Activated CD4-positive, alpha-beta T cell treated with anti-CD3 and anti-CD28 coated beads, Interleukin-2, amount 10 ng/mL, durations not matched to agents 24 days and 14 days (primary cell): ENCODE data around the gene AP5S1. TPM values are rescaled to one million over a fixed set of nuclear protein-coding genes. Genes with fewer than 3 reads are reported as not detected.
"Not testable (repeated sequence)": the region's sequence is repeated elsewhere in the genome, so short reads cannot be mapped to it uniquely, and the experiment has no call there.

Experiments used
- DNase-seq: peaks from one replicate; pipeline ENCODE4 v3.0.0; 2022
- H3K27ac Mint-ChIP-seq: one replicate; pipeline ENCODE4 v1.8.0; 2022; ENCODE audit warnings: mild to moderate bottlenecking, mixed read lengths
- H3K27me3 Mint-ChIP-seq: one replicate; pipeline ENCODE4 v1.8.0; 2022; ENCODE audit warnings: mixed read lengths
- H3K36me3 Mint-ChIP-seq: one replicate; pipeline ENCODE4 v1.8.0; 2022; ENCODE audit warnings: low read depth, mild to moderate bottlenecking, mixed read lengths
- H3K4me1 Mint-ChIP-seq: one replicate; pipeline ENCODE4 v1.8.0; 2021; ENCODE audit warnings: mixed read lengths
- H3K4me3 Mint-ChIP-seq: one replicate; pipeline ENCODE4 v1.8.0; 2022; ENCODE audit warnings: mild to moderate bottlenecking, moderate library complexity, mixed read lengths
- H3K9me3 Mint-ChIP-seq: one replicate; pipeline ENCODE4 v1.8.0; 2021; ENCODE audit warnings: mixed read lengths
- intact Hi-C: fragments of 100-400 bp; cut with micrococcal nuclease; formaldehyde crosslinking; loops from one replicate; pipeline ENCODE4 v1.15.1; 2023
- total RNA-seq: library from RNA; stranded (reverse); gene quantifications from 2 replicates; pipeline ENCODE4 v1.2.3, GENCODE V29; 2022

Gene AP5S1
- total RNA-seq, 1 donor from 2014 or later = 13.5 TPM

DNA sequence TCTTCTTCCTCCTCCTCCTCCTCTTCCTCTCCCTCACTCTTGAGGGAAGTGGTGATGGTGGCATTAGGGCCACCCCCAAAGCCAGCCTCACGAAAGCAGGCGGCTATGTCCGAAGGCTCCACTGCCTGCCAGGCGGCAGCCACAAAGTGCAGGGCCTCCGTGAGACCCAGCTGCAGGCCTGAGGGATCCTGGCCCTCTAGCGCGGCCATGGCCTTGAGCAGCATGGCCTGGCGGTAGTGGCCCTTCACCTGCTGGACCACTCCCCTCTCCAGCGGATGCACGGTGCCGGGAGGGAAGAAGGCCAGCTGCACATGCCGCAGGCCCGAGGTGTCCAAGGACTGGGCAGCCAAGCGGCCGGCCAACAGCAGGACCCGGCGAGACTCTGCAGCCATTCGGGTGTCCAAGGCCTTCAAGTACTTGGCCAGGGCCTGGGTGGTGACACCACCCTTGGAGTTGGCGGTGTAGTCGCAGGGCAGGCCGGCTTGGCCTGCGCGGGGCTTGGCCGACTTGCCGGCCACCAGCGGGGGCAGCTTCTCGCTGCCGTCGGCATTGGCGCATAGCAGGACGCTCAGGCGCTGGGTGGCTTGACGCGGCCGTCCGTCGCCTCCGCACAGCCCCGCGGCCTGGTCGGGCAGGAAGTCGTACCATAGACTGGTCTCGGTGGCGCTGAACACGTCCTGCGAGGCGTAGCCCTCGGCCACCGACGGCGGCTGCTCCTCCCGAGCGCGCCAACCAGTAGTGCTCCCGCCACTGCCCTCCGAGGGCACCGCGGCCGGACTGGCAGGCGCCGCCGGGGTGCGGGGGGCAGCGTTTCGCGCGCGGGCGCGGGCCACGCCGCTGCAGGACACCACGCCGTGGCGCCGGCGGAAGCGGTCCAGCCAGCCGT lies 34.9 kb upstream of the AP5S1 start:
- Mint-ChIP-seq H3K4me1 (peaks cover 44% of the 10 kb centered on the region), H3K27me3 (peaks cover 6% of the 10 kb centered on the region), H3K9me3 (no peaks in the 10 kb centered on the region), H3K36me3 (peaks cover 17% of the 10 kb centered on the region), H3K4me3 (peak overlapping the region; percentile 87), H3K27ac (peak overlapping the region; percentile 66)
- intact Hi-C loops = loop anchor here (1.0 to 2.0 kb wide), 3 partner anchors 35 to 300 kb away; partner anchors contain the start of genes AP5S1 and PANK2
- no peak for DNase-seq

DNA sequence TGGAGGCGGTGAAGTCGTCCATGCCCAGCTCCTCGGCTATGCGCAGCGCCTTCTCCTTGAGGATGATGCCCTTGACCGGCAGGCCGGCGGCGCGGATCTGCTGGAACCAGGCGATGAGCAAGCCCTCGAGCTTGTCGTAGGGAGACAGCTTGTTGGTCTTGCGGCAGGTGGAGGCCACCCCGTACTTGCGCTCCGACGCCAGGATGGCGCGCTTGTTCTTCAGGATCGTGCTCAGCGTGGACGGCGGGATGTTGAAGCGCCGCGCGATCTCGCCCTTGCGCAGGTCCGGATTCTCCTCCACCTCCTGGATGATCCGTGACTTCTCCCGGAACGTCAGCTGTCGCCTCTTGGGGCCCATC lies 34.2 kb upstream of the AP5S1 start:
- no peaks in the 10 kb centered on the region for H3K9me3 Mint-ChIP-seq
- H3K36me3 Mint-ChIP-seq = peaks cover 17% of the 10 kb centered on the region
- peak overlapping the region; percentile 87 for H3K4me3 Mint-ChIP-seq
- peak; percentile 83 for DNase-seq
- intact Hi-C loops = loop anchor here (1.0 to 2.0 kb wide), 3 partner anchors 34 to 299 kb away; partner anchors contain the start of genes AP5S1 and PANK2
- peaks cover 1% of the 10 kb centered on the region for H3K27me3 Mint-ChIP-seq
- peak overlapping the region; percentile 79 for H3K27ac Mint-ChIP-seq
- peaks cover 38% of the 10 kb centered on the region for H3K4me1 Mint-ChIP-seq

DNA sequence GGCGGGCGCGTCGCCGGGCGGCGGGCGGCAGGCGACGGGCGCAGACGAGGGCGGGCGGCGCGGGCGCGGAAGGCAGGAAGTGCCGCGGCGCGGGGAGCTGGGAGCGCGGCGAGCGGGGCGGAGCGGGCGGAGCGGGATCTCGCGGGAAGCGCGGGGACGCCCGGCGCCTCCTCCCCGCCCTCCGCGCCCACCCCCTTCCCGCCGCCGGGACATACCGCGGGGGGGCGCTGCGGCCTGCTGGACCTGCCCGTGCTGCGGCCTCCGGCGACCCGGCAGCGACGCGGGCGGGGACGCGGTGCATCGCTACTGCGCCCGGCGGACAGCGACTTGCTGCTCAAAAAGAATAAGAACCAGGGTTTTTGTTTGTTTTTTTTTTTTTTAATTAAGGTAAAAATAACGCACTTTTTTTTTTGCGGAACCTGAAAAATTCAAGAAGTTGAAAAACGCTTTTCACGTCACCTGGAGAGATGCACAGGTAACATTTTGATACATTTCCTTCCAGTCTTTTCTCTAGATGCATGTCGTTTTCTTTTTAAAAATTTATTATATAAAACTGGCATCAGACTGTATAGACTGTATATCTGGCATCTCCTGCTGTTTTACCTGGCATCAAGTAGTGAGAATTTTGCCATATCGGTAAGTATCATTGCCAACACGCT lies 33.6 kb upstream of the AP5S1 start, which contains the start of gene CENPB:
TSS of gene CENPB (minus strand) at position 76 of the 659 bp plus-strand sequence. CDS start 257 bp downstream, outside the sequence.
- Mint-ChIP-seq H3K27me3 (no peaks in the 10 kb centered on the region), H3K27ac (peak within 1 kb of the TSS; percentile 79), H3K4me1 (peaks cover 32% of the 10 kb centered on the region), H3K9me3 (no peaks in the 10 kb centered on the region), H3K4me3 (peak within 1 kb of the TSS; percentile 87), H3K36me3 (peaks cover 17% of the 10 kb centered on the region)
- DNase-seq = peak; percentile 98
- intact Hi-C loops = loop anchor here (1.0 to 2.0 kb wide), 5 partner anchors 9 to 299 kb away; partner anchors contain the start of genes AP5S1 and PANK2

DNA sequence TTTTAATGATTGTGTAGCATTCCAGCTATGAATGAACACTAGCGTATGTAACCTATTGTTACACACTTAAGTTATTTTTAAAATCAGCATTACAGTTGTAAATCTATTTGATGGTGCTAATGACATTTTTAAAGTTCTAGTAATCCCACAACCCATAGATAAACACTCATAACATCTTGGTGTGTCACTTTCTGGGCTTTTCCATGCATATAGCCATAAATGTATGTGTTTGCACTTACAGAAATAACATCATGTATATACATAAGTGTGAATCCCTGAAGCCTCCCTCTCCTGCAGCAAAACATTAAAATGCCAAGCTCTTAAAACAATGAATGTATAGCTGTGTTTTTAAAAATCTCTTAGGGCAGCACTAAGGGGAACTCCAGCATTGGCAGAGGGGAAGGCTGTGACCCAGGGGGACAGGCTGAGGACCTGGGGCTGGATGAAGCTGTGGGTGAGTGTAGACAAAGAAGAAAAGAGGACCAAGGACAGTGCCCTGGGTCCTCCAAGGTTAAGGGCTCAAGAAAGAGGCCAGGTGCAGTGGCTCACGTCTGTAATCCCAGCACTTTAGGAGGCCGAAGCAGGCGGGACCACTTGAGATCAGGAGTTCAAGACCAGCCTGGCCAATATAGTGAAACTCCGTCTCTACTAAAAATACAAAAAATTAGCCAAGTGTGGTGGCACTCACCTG lies 32.9 kb upstream of the AP5S1 start:
- intact Hi-C loops = loop anchor here (1.0 to 2.0 kb wide), 3 partner anchors 8 to 101 kb away; partner anchors contain the start of gene PANK2
- H3K27ac Mint-ChIP-seq = peak overlapping the region; percentile 45
- H3K36me3 Mint-ChIP-seq = peaks cover 16% of the 10 kb centered on the region
- peaks cover 32% of the 10 kb centered on the region for H3K4me1 Mint-ChIP-seq
- H3K4me3 Mint-ChIP-seq = peak overlapping the region; percentile 74
- DNase-seq = no peak
- H3K9me3 Mint-ChIP-seq = no peaks in the 10 kb centered on the region
- H3K27me3 Mint-ChIP-seq = no peaks in the 10 kb centered on the region

DNA sequence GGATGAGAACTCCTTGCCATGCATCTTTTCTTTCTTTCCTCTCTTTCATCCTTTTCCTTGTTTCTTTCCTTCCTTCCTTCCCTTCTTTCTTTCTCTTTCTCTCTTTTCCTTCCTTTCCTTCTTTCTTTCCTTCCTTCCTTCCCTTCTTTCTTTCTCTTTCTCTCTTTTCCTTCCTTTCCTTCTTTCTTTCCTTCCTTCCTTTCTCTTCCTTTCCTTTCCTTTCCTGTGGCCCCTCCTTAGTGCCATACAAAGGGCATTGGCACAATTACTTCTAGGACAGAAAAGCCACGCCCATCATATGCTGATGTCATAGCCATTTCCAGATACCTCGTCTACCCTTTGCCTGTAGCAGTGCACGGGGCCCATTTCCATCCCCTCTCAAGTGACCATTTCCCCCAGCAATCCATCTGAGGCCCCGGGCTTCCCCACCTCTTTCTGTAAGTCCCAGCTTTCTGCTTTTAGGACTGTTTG lies 31.6 kb upstream of the AP5S1 start:
- Mint-ChIP-seq H3K9me3 (no peaks in the 10 kb centered on the region), H3K4me3 (no peak overlapping the region), H3K27me3 (no peaks in the 10 kb centered on the region), H3K27ac (peak overlapping the region; percentile 58), H3K4me1 (peaks cover 23% of the 10 kb centered on the region), H3K36me3 (peaks cover 9% of the 10 kb centered on the region)
- DNase-seq = no peak
- intact Hi-C loops = no loop called here

DNA sequence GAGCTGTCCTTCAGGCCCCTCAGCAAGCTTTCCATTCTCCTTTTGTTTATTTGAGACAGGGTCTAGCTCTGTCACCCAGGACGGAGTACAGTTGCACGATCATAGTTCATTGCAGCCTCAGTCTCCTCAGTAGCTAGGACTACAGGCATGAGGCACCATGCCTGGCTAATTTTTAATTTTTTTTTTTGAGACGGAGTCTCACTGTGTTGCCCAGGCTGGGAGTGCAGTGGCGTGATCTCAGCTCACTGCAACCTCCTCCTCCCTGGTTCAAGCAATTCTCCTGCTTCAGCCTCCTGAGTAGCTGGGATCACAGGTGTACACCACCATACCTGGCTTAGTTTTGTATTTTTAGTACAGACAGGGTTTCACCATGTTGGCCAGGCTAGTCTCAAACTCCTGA lies 31.1 kb upstream of the AP5S1 start:
- H3K27ac Mint-ChIP-seq, H3K36me3 Mint-ChIP-seq, H3K27me3 Mint-ChIP-seq, DNase-seq, H3K9me3 Mint-ChIP-seq, intact Hi-C loops, H3K4me3 Mint-ChIP-seq: not testable (repeated sequence)
- peaks cover 23% of the 10 kb centered on the region for H3K4me1 Mint-ChIP-seq

DNA sequence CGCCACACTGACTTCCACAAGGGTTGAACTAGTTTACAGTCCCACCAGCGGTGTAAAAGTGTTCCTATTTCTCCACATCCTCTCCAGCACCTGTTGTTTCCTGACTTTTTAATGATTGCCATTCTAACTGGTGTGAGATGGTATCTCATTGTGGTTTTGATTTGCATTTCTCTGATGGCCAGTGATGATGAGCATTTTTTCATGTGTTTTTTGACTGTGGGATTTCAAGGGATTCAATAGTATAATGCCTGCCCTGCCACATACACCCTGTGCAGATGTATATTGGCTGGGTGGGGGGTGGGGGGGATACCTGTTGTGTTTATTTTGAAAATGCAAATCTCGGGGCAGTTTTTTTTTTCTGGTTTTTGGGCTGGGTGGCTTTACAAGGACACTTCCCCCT lies 26.2 kb upstream of the AP5S1 start:
- peaks cover 14% of the 10 kb centered on the region for H3K36me3 Mint-ChIP-seq
- not testable (repeated sequence) for H3K4me3 Mint-ChIP-seq

DNA sequence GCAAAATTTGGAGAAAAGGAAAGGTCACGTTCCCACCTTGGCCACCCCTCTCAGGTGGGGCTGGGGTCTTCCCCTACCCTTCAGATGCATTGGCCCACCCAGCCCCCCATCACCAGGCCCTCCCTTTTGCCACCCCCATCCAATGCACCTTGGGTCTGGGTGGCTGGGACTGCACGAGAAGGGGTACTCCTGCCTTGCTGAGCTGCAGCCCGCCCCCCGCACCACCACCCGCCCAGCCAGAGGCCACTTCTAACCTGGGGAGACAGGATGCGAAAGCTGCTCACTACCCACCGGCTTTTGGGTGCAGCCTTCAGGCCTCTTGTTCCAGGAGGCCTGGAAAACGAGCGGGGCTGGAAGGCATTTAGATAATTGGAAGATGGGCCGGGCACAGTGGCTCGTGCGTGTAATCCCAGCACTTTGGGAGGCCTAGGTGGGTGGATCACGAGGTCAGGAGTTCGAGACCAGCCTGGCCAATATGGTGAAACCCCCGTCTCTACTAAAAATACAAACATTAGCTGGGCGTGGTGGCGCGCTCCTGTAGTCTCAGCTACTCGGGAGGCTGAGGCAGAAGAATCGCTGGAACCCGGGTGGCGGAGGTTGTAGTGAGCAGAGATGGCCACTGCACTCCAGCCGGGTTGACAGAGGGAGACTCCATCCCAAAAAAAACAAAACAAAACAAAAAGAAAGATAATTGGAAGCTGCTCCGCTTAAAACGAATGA lies 25.5 kb upstream of the AP5S1 start:
- Mint-ChIP-seq H3K27ac (peak overlapping the region; percentile 96), H3K4me1 (peaks cover 36% of the 10 kb centered on the region), H3K36me3 (peaks cover 17% of the 10 kb centered on the region), H3K4me3 (peak overlapping the region; percentile 97), H3K27me3 (no peaks in the 10 kb centered on the region), H3K9me3 (no peaks in the 10 kb centered on the region)
- DNase-seq = no peak
- intact Hi-C loops = loop anchor here (1.0 to 5.0 kb wide), 3 partner anchors 8 to 217 kb away; no protein-coding TSS in a partner anchor

More for the DNA sequence above, 26.2 kb upstream of the AP5S1 start:
- intact Hi-C loops, H3K27me3 Mint-ChIP-seq, H3K27ac Mint-ChIP-seq, DNase-seq, H3K9me3 Mint-ChIP-seq: not testable (repeated sequence)
- H3K4me1 Mint-ChIP-seq = peaks cover 30% of the 10 kb centered on the region

DNA sequence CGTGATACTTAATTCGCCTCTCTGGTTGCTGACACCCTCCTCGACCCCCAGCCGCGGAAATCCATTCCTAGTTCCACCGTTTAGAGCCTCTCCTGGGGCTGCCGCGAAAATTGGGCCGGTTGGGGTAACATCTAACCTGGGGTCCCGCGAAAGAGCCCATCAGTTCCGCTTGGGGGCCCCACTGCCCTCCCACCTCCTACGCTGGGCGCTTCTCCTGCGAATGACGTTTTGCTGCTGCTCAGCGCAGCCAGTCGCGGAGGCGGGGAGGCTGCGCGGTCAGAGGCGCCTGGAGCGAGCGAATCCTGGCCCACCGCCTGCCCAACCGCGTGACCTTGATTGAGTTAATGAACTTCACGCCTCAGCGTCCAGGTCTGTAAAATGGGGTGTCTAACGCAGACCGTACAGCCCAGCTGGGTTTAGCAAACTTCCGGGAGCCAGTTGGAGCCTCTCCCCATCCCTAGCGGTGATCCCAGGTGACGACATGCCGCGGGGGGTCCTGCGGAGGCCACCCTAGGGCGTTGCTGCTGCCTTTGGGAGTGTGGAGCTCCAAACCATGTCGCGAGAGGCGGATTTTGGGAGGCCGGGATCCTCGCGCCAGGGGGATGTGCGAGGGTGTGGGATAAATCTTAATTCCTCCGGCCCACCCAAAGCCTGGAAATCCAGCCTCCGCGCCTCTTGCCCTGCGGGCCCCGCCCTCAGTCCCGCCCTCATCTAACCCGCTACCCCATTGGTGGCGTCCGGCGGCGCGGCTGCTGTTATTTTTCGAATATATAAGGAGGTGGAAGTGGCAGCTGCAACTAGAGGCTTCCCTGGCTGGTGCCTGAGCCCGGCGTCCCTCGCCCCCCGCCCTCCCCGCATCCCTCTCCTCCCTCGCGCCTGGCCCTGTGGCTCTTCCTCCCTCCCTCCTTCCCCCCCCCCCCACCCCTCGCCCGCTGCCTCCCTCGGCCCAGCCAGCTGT lies 24.6 kb upstream of the AP5S1 start, which contains the start of gene CDC25B:
TSS of gene CDC25B (plus strand) at position 800 of the 958 bp plus-strand sequence. CDS start 222 bp downstream, outside the sequence.
- Mint-ChIP-seq H3K27me3 (no peaks in the 10 kb centered on the region), H3K4me1 (peaks cover 44% of the 10 kb centered on the region), H3K36me3 (peaks cover 25% of the 10 kb centered on the region), H3K4me3 (peak within 1 kb of the TSS; percentile 97), H3K9me3 (no peaks in the 10 kb centered on the region), H3K27ac (peak within 1 kb of the TSS; percentile 96)
- intact Hi-C loops = loop anchor here (1.0 to 5.0 kb wide), 6 partner anchors 8 to 217 kb away; partner anchors contain the start of genes AP5S1 and MAVS
- DNase-seq = peak; percentile 96

DNA sequence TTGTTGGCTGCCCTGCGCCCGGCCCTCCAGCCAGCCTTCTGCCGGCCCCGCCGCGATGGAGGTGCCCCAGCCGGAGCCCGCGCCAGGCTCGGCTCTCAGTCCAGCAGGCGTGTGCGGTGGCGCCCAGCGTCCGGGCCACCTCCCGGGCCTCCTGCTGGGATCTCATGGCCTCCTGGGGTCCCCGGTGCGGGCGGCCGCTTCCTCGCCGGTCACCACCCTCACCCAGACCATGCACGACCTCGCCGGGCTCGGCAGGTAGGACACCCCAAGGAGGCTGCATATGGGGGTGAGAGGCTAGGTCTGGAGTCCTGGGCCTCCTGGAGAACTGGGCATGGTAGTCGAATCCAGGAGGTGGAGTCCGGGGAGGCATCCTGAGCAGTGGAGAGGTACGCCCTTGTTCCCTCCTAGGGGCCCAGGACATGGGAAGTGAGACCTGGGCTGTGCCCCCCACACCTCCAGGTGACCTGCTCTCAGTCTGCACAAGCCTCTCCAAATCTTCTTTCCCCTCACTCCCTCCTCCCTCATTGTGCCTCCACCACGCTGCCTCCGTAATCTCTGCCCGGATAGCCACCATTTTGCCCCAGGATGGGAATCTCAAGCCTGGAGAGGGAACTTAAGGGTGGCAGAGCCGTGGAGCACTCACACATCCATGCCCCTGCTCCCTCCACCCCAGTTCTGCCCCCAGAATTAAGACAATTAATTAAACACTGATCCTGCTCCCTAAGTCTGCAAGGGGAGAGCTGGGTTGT lies 23.7 kb upstream of the AP5S1 start:
- no peaks in the 10 kb centered on the region for H3K9me3 Mint-ChIP-seq
- intact Hi-C loops = loop anchor here (1.0 to 5.0 kb wide), 4 partner anchors 15 to 216 kb away; partner anchors contain the start of genes AP5S1 and MAVS
- H3K27ac Mint-ChIP-seq = peak overlapping the region; percentile 92
- H3K36me3 Mint-ChIP-seq = peaks cover 33% of the 10 kb centered on the region
- H3K4me1 Mint-ChIP-seq = peaks cover 46% of the 10 kb centered on the region
- peak; percentile 75 for DNase-seq
- peak overlapping the region; percentile 97 for H3K4me3 Mint-ChIP-seq
- H3K27me3 Mint-ChIP-seq = no peaks in the 10 kb centered on the region

DNA sequence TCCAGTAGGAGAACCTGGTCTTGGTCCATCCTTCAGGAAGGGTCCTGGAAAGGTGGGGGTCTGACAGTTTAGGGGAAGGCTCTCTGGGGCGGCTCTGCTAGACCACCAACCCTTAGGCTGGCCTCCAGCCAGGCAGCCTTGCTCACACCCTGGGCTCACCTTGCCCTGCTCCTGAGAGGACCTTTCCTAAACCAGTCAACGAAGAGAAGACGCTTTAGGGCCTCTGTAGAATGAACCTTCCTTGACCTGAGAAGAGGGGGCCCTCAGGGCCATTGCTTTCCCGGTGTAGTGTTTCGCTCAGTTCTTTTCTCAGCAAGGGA lies 23.2 kb upstream of the AP5S1 start:
- DNase-seq = no peak
- Mint-ChIP-seq H3K27me3 (no peaks in the 10 kb centered on the region), H3K4me1 (peaks cover 46% of the 10 kb centered on the region), H3K9me3 (no peaks in the 10 kb centered on the region), H3K36me3 (peaks cover 38% of the 10 kb centered on the region), H3K4me3 (peak overlapping the region; percentile 97), H3K27ac (peak overlapping the region; percentile 92)
- intact Hi-C loops = loop anchor here (2.0 to 5.0 kb wide), 2 partner anchors 50 to 215 kb away; partner anchors contain the start of gene MAVS
